ENCODE measurements around the gene EXOC1. TPM values are rescaled to one million over a fixed set of nuclear protein-coding genes. Genes with fewer than 3 reads are reported as not detected.

The EXOC1 gene
- polyA plus RNA-seq, 1 experiment, result 11.6 TPM

GRCh38 chr4:55819634-55820033 is 33.8 kb upstream of the EXOC1 start, which contains the start of gene EXOC1L:
TSS of gene EXOC1L (plus strand) at chr4:55819790. CDS start at chr4:55820027, 237 bp downstream.
- Histone ChIP-seq H3K36me3 (ENCODE audit: control insufficient read depth, insufficient read depth, low read length) (no peaks in the 10 kb centered on the region), H3K27me3 (ENCODE audit: control insufficient read depth, insufficient read depth, low read length) (peaks cover 2% of the 10 kb centered on the region), H3K4me3 (ENCODE audit: low read depth, low read length) (no peak within 1 kb of the TSS)
- ChIA-PET CTCF (interaction anchor here (0.6 kb wide), 1 partner anchor 50 kb away, joined by 3 read pairs; no protein-coding TSS in a partner anchor), POLR2A (no interaction called here)
- no peak for TF ChIP-seq CTCF (IDR thresholded peaks at IDR 0.05; ENCODE audit: insufficient read depth, low read depth, low read length)
- DNase-seq (ENCODE audit: low read depth), result no peak

GRCh38 chr4:55820279-55820678 is 33.2 kb upstream of the EXOC1 start:
- Histone ChIP-seq H3K36me3 (ENCODE audit: control insufficient read depth, insufficient read depth, low read length) (no peaks in the 10 kb centered on the region), H3K27me3 (ENCODE audit: control insufficient read depth, insufficient read depth, low read length) (peaks cover 2% of the 10 kb centered on the region), H3K4me3 (ENCODE audit: low read depth, low read length) (no peak overlapping the region)
- no peak for TF ChIP-seq CTCF (IDR thresholded peaks at IDR 0.05; ENCODE audit: insufficient read depth, low read depth, low read length)
- ChIA-PET CTCF (no interaction called here), POLR2A (no interaction called here)
- DNase-seq (ENCODE audit: low read depth), result no peak

DNA sequence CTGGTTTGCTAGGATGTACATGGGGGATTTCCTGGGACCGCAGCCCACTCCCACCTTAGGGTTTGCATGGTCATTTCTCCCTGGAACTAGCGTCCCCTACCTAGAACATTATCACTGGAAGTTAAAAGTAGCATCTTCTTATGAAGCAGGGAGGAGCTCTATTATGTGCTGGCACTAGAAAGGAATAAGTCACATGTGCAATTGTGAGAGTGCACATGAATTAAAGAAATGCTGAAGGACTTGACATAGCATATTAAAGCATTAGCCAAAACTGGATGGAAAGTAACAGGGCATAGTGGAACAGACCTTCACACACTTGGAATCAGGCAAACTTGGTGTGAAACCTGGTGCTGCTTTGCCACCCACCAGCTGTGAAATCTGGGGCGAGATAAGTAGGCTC is 31.1 kb upstream of the EXOC1 start:
- TF ChIP-seq CTCF (IDR thresholded peaks at IDR 0.05; ENCODE audit: insufficient read depth, low read depth, low read length), result no peak
- Histone ChIP-seq H3K4me3 (ENCODE audit: low read depth, low read length) (no peak overlapping the region), H3K36me3 (ENCODE audit: control insufficient read depth, insufficient read depth, low read length) (no peaks in the 10 kb centered on the region), H3K27me3 (ENCODE audit: control insufficient read depth, insufficient read depth, low read length) (peaks cover 2% of the 10 kb centered on the region)
- ChIA-PET POLR2A (no interaction called here), CTCF (no interaction called here)
- DNase-seq (ENCODE audit: low read depth), result no peak

DNA sequence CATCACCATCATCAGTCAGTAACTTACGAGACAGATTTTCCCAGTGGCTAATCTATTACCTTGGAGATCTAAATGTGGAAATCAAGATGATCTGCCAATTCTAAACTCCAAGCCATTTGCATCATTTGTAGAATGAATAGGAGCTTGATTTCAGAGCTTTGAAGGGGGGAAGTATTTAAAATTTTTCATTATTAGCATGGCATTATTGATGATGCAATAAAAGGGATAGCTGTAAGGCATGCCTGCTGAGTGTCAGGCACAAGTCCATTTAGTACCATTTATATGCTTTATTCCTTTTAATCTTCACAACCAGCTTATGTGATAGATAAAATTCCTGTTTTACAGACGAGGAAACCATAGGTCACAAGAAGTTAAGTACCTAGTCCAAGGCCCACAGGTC is 28.6 kb upstream of the EXOC1 start:
- CTCF ChIA-PET, result interaction anchor here (0.5 to 1.4 kb wide), 3 partner anchors 12 to 23 kb away, joined by 3 to 5 read pairs (median 4); no protein-coding TSS in a partner anchor
- no peak for DNase-seq (ENCODE audit: low read depth)
- no peak for TF ChIP-seq CTCF (IDR thresholded peaks at IDR 0.05; ENCODE audit: insufficient read depth, low read depth, low read length)
- Histone ChIP-seq H3K4me3 (ENCODE audit: low read depth, low read length) (no peak overlapping the region), H3K27me3 (ENCODE audit: control insufficient read depth, insufficient read depth, low read length) (no peaks in the 10 kb centered on the region), H3K36me3 (ENCODE audit: control insufficient read depth, insufficient read depth, low read length) (no peaks in the 10 kb centered on the region)
- POLR2A ChIA-PET, result no interaction called here

DNA sequence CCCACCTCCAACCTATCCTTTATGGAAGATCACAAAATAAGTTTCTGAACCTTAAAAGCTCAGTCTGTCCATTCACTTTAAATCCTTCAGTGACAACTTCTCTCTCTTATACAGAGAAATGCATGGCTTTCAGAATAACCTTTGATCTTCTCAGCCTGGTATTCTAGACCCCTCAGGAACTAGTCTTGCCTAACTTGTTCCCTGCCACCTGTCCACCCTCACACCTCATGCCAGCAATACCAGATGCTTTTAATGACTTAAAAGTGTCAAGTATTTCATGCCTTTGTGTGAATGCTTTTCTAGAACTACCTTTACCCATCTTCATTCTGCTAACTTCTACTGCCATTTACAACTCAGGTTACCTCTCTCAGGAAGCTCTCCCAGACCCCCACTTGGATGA is 26.5 kb upstream of the EXOC1 start:
- CTCF ChIA-PET, result interaction anchor here (0.7 kb wide), 1 partner anchor 10 kb away, joined by 3 read pairs; no protein-coding TSS in a partner anchor

More for the DNA sequence above, 26.5 kb upstream of the EXOC1 start:
- DNase-seq (ENCODE audit: low read depth), result no peak
- Histone ChIP-seq H3K4me3 (ENCODE audit: low read depth, low read length) (no peak overlapping the region), H3K27me3 (ENCODE audit: control insufficient read depth, insufficient read depth, low read length) (no peaks in the 10 kb centered on the region), H3K36me3 (ENCODE audit: control insufficient read depth, insufficient read depth, low read length) (no peaks in the 10 kb centered on the region)
- POLR2A ChIA-PET, result no interaction called here
- no peak for TF ChIP-seq CTCF (IDR thresholded peaks at IDR 0.05; ENCODE audit: insufficient read depth, low read depth, low read length)

Measured in BJ (cell line).